GM12874 (cell line): Measurements from ENCODE around the gene FGG.

Experiments
- CTCF ChIP-seq: IDR thresholded peaks from 2 replicates; pipeline ENCODE4 v1.5.1; 2011; ENCODE audit warnings: low read depth, mild to moderate bottlenecking, control low read depth, low read length, moderate library complexity; ENCODE audit not compliant: insufficient read depth

FGG gene

GRCh38 chr4:154603033-154603943, 9.2 kb downstream of the FGG start:
- no peak for TF ChIP-seq CTCF

GRCh38 chr4:154602404-154603020, 9.9 kb downstream of the FGG start:
- no peak for TF ChIP-seq CTCF

- TF ChIP-seq CTCF, result no peak
Observed at GRCh38 chr4:154597798-154598774, 14.4 kb downstream of the FGG start.

GRCh38 chr4:154595807-154596206, 16.6 kb downstream of the FGG start:
- no peak for TF ChIP-seq CTCF

- TF ChIP-seq CTCF, result no peak
Observed at GRCh38 chr4:154593868-154594267, 18.6 kb downstream of the FGG start.

- no peak for TF ChIP-seq CTCF
Observed at GRCh38 chr4:154591890-154592289, 20.6 kb downstream of the FGG start.
